ENCODE results near the gene PLEKHN1. TPM values are rescaled to one million over a fixed set of nuclear protein-coding genes. Genes with fewer than 3 reads are reported as not detected.
"Not testable (repeated sequence)": the region's sequence is repeated elsewhere in the genome, so short reads cannot be mapped to it uniquely, and the experiment has no call there.

Gene PLEKHN1
- total and polyA plus RNA-seq, 2 experiments from 2014 or later: 0.60 to 2.4 TPM

- peak; percentile 74 for DNase-seq (ENCODE audit: low spot score)
- TF ChIP-seq EZH2 (IDR thresholded peaks at IDR 0.05; ENCODE audit: borderline replicate concordance) (no peak), CTCF (IDR thresholded peaks at IDR 0.05; ENCODE audit: poor library complexity) (no peak), EZH2phosphoT487 (IDR thresholded peaks at IDR 0.05; ENCODE audit: low read depth, severe bottlenecking, unreplicated experiment) (no peak)
- Histone ChIP-seq H3K4me3 (no peak overlapping the region), H3K4me1 (ENCODE audit: insufficient read depth) (peaks cover 32% of the 10 kb centered on the region), H3K36me3 (replicated peaks; ENCODE audit: insufficient read depth, low read depth) (no peaks in the 10 kb centered on the region), H4K20me1 (ENCODE audit: insufficient read depth, poor library complexity, severe bottlenecking) (no peaks in the 10 kb centered on the region), H3K9me2 (replicated peaks; ENCODE audit: insufficient read depth) (no peaks in the 10 kb centered on the region), H3K79me2 (peaks cover 16% of the 10 kb centered on the region), H3K27me3 (no peaks in the 10 kb centered on the region), H3K4me2 (peak overlapping the region; percentile 57), H3K9me3 (ENCODE audit: low read depth) (no peaks in the 10 kb centered on the region), H3K27ac (peak overlapping the region; percentile 97), H2AFZ (no peak overlapping the region)
- WGBS (ENCODE audit: low lambda C conversion rate, missing lambda C conversion rate): 33% methylated on average over 21 of the region's 21 CpGs
Measured at GRCh38 chr1:1004780-1005697, 38.8 kb downstream of the PLEKHN1 start.

DNA sequence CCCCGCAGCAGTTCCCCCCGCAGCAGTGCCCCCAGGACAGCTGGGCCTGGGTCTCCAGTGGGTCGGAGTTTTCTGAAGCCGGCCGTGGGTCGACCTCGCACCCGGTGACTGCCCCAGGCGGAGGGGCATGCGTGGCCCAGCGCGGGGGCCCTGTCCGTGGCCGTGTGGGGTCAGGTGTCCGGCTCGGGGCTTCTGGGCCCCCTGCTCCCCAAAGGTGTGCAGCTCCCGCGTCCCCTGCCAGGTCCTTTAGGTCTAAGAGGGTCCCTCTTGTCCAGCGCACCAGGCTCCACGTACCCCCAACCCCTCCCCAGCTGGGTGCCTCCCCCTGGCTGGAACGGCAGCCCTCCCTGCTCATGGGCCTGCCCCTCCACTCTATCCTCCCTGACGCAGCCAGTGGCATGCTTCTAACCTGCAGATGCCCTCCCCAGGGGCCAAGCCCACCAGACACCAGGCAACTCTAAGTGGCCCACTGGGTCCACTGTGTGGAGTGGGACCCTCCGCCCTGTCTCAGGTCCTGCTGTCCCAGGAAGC, 39.6 kb downstream of the PLEKHN1 start:
- Histone ChIP-seq H3K9me3 (ENCODE audit: low read depth) (no peaks in the 10 kb centered on the region), H3K4me2 (peak overlapping the region; percentile 57), H3K36me3 (replicated peaks; ENCODE audit: insufficient read depth, low read depth) (no peaks in the 10 kb centered on the region), H3K4me1 (ENCODE audit: insufficient read depth) (peaks cover 32% of the 10 kb centered on the region), H4K20me1 (ENCODE audit: insufficient read depth, poor library complexity, severe bottlenecking) (no peaks in the 10 kb centered on the region), H3K27ac (peak overlapping the region; percentile 97), H3K79me2 (peaks cover 16% of the 10 kb centered on the region), H3K4me3 (no peak overlapping the region), H3K27me3 (no peaks in the 10 kb centered on the region), H2AFZ (no peak overlapping the region), H3K9me2 (replicated peaks; ENCODE audit: insufficient read depth) (no peaks in the 10 kb centered on the region)
- 77% methylated on average over 17 of the region's 23 CpGs for WGBS (ENCODE audit: low lambda C conversion rate, missing lambda C conversion rate)
- TF ChIP-seq EZH2 (IDR thresholded peaks at IDR 0.05; ENCODE audit: borderline replicate concordance) (no peak), EZH2phosphoT487 (IDR thresholded peaks at IDR 0.05; ENCODE audit: low read depth, severe bottlenecking, unreplicated experiment) (no peak), CTCF (IDR thresholded peaks at IDR 0.05; ENCODE audit: poor library complexity) (no peak)
- DNase-seq (ENCODE audit: low spot score): no peak

DNA sequence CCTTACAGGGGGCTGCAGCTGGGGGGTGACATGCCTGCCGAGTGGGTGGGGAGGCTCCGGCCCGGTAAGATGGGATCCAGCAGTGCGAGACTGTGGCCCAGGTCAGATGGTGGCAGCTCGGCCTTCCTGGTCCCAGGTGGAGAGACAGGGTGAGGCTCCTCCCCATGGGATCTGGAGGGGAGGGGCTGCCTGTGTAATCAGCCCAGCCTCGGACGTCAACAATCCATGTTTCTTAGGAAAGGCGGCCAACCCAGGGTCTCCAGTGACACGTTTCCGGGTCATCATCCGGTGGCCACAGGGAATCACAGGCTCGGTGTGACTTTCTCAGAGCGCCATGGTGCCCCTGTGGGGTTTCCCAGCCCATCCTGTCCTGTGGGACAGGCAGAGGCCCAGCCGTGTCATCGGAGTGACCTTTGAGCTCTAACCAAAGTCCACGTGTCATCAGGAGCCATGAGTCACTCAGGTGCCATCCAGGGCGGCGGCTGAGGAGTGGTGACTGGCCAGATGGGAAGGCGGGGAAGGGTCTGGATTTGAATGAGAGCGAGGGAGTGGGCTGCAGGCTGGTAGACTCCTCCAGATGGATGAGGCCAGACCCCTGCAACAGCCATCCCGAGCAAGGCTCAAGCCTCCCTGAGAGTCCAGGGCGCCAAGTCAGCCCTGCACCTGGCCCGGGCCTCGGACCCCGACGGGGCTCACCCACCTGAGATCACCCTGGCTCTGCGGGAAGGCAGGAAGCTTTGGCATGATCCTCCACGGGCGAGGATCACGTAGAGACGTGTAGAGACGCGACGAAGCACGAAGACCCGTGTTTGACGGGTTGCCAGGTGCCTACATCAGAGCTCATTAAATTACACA, 40.2 kb downstream of the PLEKHN1 start:
- no peak overlapping the region for H3K4me3 ChIP-seq
- peak overlapping the region; percentile 97 for H3K27ac ChIP-seq
- H3K9me3 ChIP-seq (ENCODE audit: low read depth): no peaks in the 10 kb centered on the region
- H3K79me2 ChIP-seq: peaks cover 10% of the 10 kb centered on the region
- no peaks in the 10 kb centered on the region for H3K27me3 ChIP-seq
- peak overlapping the region; percentile 57 for H3K4me2 ChIP-seq
- TF ChIP-seq EZH2 (IDR thresholded peaks at IDR 0.05; ENCODE audit: borderline replicate concordance) (no peak), CTCF (IDR thresholded peaks at IDR 0.05; ENCODE audit: poor library complexity) (no peak)
- no peaks in the 10 kb centered on the region for H4K20me1 ChIP-seq (ENCODE audit: insufficient read depth, poor library complexity, severe bottlenecking)
- no peaks in the 10 kb centered on the region for H3K36me3 ChIP-seq (replicated peaks; ENCODE audit: insufficient read depth, low read depth)
- 76% methylated on average over 35 of the region's 37 CpGs for WGBS (ENCODE audit: low lambda C conversion rate, missing lambda C conversion rate)
- H2AFZ ChIP-seq: no peak overlapping the region
- H3K9me2 ChIP-seq (replicated peaks; ENCODE audit: insufficient read depth): no peaks in the 10 kb centered on the region
- H3K4me1 ChIP-seq (ENCODE audit: insufficient read depth): peaks cover 26% of the 10 kb centered on the region
- peak; percentile 89 for DNase-seq (ENCODE audit: low spot score)

- not testable (repeated sequence) for H3K4me2 ChIP-seq; H2AFZ ChIP-seq; H3K36me3 ChIP-seq (replicated peaks; ENCODE audit: insufficient read depth, low read depth); H3K9me2 ChIP-seq (replicated peaks; ENCODE audit: insufficient read depth); H3K79me2 ChIP-seq; H3K27ac ChIP-seq; DNase-seq (ENCODE audit: low spot score); H3K27me3 ChIP-seq; H3K4me3 ChIP-seq; H3K9me3 ChIP-seq (ENCODE audit: low read depth); H4K20me1 ChIP-seq (ENCODE audit: insufficient read depth, poor library complexity, severe bottlenecking)
- H3K4me1 ChIP-seq (ENCODE audit: insufficient read depth): peaks cover 22% of the 10 kb centered on the region
- WGBS (ENCODE audit: low lambda C conversion rate, missing lambda C conversion rate): 93% methylated on average over 8 of the region's 8 CpGs
Measured at GRCh38 chr1:1010131-1010530, 43.8 kb downstream of the PLEKHN1 start.

Measured in hepatocyte (in vitro differentiated cells).